DMS79 (cell line): ENCODE results near the gene KLHL8.

Experiments
- DNase-seq: peaks from one replicate; lab custom pipeline; 2025; lab: John Stamatoyannopoulos, UW

KLHL8 gene

DNA sequence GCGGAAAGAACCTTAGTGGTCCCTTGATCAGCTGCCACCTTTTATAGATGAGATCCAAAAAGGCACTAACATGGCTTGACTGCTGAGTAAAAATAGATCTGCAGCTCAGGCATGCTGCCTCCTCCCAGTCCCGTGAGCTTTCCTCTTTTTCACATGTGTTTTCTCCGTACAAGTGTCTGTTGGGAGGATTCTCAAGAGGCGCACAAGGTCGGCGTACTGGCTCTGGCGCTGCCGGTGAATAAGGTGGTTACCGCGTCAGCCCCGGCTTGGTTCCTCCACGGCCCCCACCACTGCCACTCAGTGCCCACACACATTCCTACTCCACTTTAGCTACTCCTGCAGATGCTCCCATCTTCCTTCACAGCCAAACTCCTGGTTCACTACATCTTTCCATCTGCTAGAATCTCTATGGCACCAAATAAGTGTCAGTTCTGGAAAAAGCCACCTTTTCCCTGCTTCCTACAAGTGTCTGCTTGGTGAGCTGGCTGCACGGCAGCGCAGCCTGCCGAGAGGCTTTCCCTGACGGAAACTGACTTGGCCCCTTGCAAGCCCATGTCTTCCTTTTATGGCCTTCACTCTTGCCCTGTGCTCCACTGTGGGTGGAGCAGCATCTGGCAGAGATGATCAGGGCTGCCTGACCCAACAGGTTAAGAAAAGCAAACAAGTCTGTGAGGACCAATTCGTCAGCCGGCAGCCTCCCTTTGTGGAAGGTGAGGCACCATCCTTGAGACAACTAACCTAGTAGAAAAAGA, 99.8 kb downstream of the KLHL8 start:
- DNase-seq = no peak

DNA sequence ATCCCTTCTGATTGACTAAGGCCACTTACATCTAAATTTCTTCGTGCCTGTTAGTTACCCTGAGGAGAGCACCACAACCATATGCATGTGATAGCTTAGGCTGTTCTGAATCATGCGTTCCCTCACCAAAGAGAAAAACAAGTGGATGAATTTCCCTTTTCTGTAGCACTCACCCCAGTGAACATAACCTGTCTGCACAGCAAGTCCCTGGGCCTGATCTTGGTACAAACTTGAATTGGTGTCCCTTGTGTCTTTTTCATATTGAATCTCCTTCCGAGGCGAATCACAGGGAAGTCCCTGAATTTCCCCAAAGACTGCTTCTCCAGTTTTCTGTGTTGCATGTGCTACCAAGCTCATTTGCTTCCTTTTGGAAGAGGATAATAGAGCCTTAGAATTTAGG, 100.4 kb downstream of the KLHL8 start:
- DNase-seq = no peak

DNA sequence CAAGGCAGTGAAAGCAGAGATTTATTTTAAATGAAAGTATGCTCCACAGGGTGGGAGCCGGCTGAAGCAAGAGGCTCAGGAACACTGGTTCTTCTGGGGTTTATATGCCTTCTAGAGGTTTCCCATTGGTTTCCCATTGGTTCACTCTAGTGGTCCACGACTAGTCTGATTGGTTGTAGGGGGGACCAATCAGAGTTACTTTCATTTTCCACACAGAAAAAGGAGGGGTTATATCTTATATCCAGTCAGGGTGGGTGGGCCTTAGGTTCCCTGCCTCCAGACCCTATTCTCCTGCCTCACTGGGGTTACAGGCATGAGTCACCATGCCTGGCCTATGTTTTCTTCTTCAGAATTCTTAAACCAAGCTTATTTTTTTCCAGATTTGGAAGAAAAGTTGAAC, 101.6 kb downstream of the KLHL8 start:
- no peak for DNase-seq

DNA sequence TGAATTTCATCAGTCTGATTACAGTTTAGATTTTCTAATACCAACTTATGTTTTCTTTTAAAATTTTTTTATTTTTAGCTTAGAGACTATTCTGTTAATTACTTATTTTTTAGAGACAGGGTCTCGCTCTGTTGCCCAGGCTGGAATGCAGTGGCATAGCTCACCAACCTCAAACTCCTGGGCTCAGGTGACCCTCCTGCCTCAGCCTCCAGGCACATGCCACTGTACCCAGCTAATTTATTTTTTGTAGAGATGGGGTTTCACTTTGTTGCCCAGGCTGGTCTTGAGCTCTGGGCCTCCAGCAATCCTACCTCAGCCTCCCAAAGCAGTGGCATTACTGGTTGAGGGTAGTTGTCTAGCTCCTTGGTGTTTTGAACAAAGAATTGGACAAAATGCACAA, 102.0 kb downstream of the KLHL8 start:
- DNase-seq = no peak

DNA sequence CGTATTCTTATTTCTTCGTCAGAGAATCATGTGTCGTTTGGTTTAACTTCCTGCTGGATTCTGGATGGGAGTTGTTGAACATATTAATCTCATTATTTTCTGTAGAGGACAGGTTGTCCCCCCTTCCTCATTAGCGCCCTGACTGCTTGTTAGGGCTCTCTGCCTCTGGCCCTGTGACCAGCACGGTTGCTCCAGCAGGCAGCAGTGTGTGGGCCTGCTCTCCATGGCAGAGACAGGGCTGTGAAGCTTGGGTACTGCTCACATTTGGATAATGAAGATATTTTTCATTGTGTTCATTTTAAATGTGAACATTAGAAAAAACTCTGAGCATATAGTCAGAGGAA, 102.7 kb downstream of the KLHL8 start:
- DNase-seq = no peak

DNA sequence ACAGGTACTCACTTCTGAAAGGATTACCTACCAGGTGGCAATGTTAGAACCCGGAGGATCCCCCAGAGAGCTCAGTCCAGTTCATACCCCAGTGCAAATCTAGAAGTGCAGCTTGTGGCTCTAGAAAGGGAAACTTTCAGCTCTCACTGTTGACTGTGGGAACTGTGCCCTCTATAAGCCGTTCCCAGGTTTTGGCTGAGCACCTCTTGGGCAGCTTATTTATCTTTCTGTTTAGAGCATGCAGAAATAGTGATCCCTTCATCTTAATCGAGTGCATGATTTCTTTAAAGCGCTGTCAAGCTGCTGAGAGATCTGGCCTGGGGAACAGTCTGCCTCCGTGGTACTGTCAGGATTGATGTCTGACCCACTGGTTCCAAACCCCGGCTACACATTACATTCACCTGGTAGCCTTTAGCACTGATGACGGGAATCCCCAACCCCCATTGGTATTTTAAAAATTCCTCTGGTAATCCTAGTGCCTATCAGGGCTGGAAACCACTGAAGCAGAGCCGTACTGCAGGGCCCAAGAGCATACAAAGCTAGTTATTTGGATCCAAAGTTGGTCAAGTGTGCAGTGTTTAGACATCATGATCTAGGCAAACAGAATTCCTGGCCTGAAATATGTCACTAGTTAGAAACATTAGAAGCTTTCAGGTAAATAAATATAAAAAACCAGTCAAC, 103.2 kb downstream of the KLHL8 start:
- DNase-seq = no peak

DNA sequence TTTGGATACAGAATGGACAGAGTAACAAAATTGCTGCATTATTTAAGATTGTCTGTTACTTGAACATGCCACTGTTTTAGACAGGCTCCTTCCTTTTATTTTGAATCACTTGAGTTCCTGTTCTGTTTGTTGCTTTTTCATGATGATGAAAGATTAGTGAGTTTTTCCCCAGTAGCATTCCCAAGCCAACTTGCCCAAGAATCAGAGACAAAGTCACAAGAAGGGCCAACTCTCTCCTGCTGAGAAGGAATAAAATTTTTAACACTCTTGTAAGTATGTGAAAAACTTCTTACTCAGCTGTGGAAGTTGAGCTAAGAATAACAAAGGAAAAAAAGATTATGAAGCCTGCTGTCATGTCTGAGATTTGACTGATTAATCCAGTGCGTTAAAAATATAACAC, 104.2 kb downstream of the KLHL8 start:
- DNase-seq = no peak

DNA sequence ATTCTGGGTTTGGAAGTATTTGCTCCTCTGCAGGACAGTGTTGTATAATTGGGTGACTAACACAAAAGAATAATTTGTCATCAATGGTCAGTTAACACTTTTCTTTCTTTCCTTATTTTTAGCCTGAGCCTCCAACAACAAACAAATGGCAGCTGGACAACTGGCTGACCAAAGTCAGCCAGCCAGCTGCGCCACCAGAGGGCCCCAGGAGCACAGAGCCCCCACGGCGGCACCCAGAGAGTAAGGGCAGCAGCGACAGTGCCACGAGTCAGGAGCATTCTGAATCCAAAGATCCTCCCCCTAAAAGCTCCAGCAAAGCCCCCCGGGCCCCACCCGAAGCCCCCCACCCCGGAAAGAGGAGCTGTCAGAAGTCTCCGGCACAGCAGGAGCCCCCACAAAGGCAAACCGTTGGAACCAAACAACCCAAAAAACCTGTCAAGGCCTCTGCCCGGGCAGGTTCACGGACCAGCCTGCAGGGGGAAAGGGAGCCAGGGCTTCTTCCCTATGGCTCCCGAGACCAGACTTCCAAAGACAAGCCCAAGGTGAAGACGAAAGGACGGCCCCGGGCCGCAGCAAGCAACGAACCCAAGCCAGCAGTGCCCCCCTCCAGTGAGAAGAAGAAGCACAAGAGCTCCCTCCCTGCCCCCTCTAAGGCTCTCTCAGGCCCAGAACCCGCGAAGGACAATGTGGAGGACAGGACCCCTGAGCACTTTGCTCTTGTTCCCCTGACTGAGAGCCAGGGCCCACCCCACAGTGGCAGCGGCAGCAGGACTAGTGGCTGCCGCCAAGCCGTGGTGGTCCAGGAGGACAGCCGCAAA, 106.0 kb downstream of the KLHL8 start:
- DNase-seq = no peak

DNA sequence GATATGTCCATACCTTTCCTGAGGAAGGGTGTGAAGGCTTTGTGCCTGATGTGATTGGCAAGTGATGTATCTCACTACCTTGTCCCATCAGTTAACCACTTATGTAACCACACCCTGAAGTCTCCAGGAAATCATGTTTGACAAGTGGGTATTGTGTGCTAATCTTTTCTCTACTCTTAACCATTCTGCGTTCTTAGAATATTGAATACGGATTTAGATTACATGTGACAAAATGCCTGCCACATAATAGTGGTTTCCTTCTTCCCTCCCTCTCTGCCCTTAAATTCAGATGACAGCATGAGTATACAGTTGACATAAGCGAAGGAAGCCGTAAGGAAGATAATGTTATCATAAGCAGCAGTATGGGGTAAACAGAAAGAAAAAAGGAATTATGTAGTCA, 108.4 kb downstream of the KLHL8 start:
- DNase-seq = no peak
